Endothelial cell of umbilical vein (primary cell): Measurements from ENCODE around the gene FSD1. TPM values are rescaled to one million over a fixed set of nuclear protein-coding genes. Genes with fewer than 3 reads are reported as not detected.

Experiments used
- BruUV-seq: library from RNA; stranded (reverse); fragments of 400-500 nt; replicated peaks from 2 replicates; lab custom pipeline; 2021; lab: Mats Ljungman, UMichigan
- CTCF ChIA-PET: fragments of 300-600, 350-600 bp; sonication (Branson Sonifier 250); formaldehyde crosslinking; loops from one replicate; lab custom pipeline; 2021; ENCODE audit warnings: antibody characterized with exemption, inconsistent platforms; lab: Charles Lee
- POLR2A ChIA-PET: fragments of 300-600, 350-600 bp; sonication (Branson Sonifier 250); formaldehyde crosslinking; loops from one replicate; lab custom pipeline; 2021; ENCODE audit warnings: antibody characterized with exemption, inconsistent platforms; lab: Charles Lee
- DNase-seq: peaks from one replicate; pipeline ENCODE4 v3.0.0-alpha.2; 2011; ENCODE audit warnings: low read depth, low spot score
- FAIRE-seq: peaks from 2 replicates; lab custom pipeline; 2011; peaks lifted over from hg19 to GRCh38; lab: Jason Lieb, UNC
- H2AFZ ChIP-seq: 2 replicates; pipeline ENCODE4 v1.6.0; 2012; ENCODE audit warnings: low read depth, low read length, control low read depth, inconsistent platforms
- H3K27ac ChIP-seq: 2 replicates; pipeline ENCODE4 v1.5.1; 2011; ENCODE audit warnings: low read depth, mild to moderate bottlenecking, control low read depth, low read length, moderate library complexity; ENCODE audit not compliant: insufficient read depth
- H3K27me3 ChIP-seq, 2 experiments: 2 replicates each; pipeline versions ENCODE4 v1.6.0 to v1.6.1; 2011; ENCODE audit warnings: low read length in 2 of 2, mixed read lengths in 1 of 2; ENCODE audit not compliant: control insufficient read depth in 2 of 2, insufficient read depth in 2 of 2
- H3K36me3 ChIP-seq, 2 experiments: 2 replicates in 1 of 2; 3 replicates in 1 of 2; pipeline ENCODE4 v1.5.1; 2011; ENCODE audit warnings: low read length in 2 of 2, mild to moderate bottlenecking in 1 of 2, moderate library complexity in 1 of 2; ENCODE audit not compliant: control insufficient read depth in 2 of 2, insufficient read depth in 2 of 2; ENCODE audit errors: extremely low read depth in 1 of 2
- H3K4me1 ChIP-seq: 3 replicates; pipeline ENCODE4 v1.5.1; 2011; ENCODE audit warnings: mild to moderate bottlenecking, low read length; ENCODE audit not compliant: control insufficient read depth, insufficient read depth; ENCODE audit errors: extremely low read depth
- H3K4me2 ChIP-seq: 2 replicates; pipeline ENCODE4 v1.6.1; 2011; ENCODE audit warnings: low read length, control low read depth, mixed read lengths; ENCODE audit not compliant: insufficient read depth
- H3K4me3 ChIP-seq, 3 experiments: fragments of 200-600 bp in 1 of 3; sonication (generic), shearing (Covaris generic) in 1 of 3; replicated peaks in 1 of 3; 2 replicates each; pipeline ENCODE4 v1.5.1; 2011 to 2016; ENCODE audit warnings: control low read depth in 3 of 3, low read length in 3 of 3, mild to moderate bottlenecking in 2 of 3, inconsistent platforms in 1 of 3, low read depth in 1 of 3, moderate library complexity in 1 of 3; ENCODE audit not compliant: insufficient read depth in 1 of 3
- H3K79me2 ChIP-seq: 2 replicates; pipeline ENCODE4 v1.6.0; 2012; ENCODE audit warnings: low read length, inconsistent platforms; ENCODE audit not compliant: control insufficient read depth, insufficient read depth
- H3K9ac ChIP-seq: replicated peaks from 2 replicates; pipeline ENCODE3; 2011; ENCODE audit warnings: low read length, control low read depth; ENCODE audit not compliant: insufficient read depth; ENCODE audit errors: extremely low read depth
- H3K9me1 ChIP-seq: replicated peaks from 3 replicates; pipeline ENCODE4 v1.6.0; 2011; ENCODE audit warnings: mild to moderate bottlenecking, low read length; ENCODE audit not compliant: control insufficient read depth, insufficient read depth; ENCODE audit errors: extremely low read depth
- H3K9me3 ChIP-seq: replicated peaks from 2 replicates; pipeline ENCODE4 v1.5.1; 2012; ENCODE audit warnings: low read length, inconsistent platforms; ENCODE audit not compliant: control insufficient read depth, insufficient read depth
- H4K20me1 ChIP-seq: replicated peaks from 2 replicates; pipeline ENCODE3; 2011; ENCODE audit warnings: mild to moderate bottlenecking, low read length; ENCODE audit not compliant: control insufficient read depth, insufficient read depth; ENCODE audit errors: extremely low read depth
- CTCF ChIP-seq, 2 donors: IDR thresholded peaks; 1 replicate in 1 of 2; 2 replicates in 1 of 2; pipeline ENCODE4 v1.5.1; 2011; ENCODE audit warnings: low read length in 2 of 2, mild to moderate bottlenecking in 2 of 2, moderate library complexity in 2 of 2, control low read depth in 1 of 2, inconsistent platforms in 1 of 2, low read depth in 1 of 2; ENCODE audit not compliant: insufficient read depth in 1 of 2; ENCODE audit errors: extremely low read depth in 1 of 2
- EZH2 ChIP-seq: IDR thresholded peaks from 2 replicates; pipeline ENCODE4 v1.6.1; 2012; ENCODE audit warnings: borderline replicate concordance, low read depth, mild to moderate bottlenecking, moderate library complexity, low read length, inconsistent platforms; ENCODE audit not compliant: severe bottlenecking
- FOS ChIP-seq: IDR thresholded peaks from 2 replicates; pipeline ENCODE4 v1.6.1; 2011; ENCODE audit warnings: mild to moderate bottlenecking, low read length, moderate library complexity, borderline replicate concordance; ENCODE audit not compliant: insufficient read depth
- GATA2 ChIP-seq: IDR thresholded peaks from 2 replicates; pipeline ENCODE4 v1.7.0; 2011; ENCODE audit warnings: low read depth, mild to moderate bottlenecking, moderate library complexity, mixed read lengths, low read length; ENCODE audit not compliant: insufficient read length, insufficient read depth
- JUN ChIP-seq: IDR thresholded peaks from 2 replicates; pipeline ENCODE4 v1.6.1; 2011; ENCODE audit warnings: borderline replicate concordance, low read depth; ENCODE audit not compliant: insufficient read length, insufficient read depth
- MAX ChIP-seq: IDR thresholded peaks from 2 replicates; pipeline ENCODE4 v1.6.1; 2011; ENCODE audit not compliant: insufficient read depth, insufficient read length
- MYC ChIP-seq: IDR thresholded peaks from one replicate; pipeline ENCODE4 v1.6.1; 2011; ENCODE audit warnings: mild to moderate bottlenecking, low read depth, low read length
- POLR2A ChIP-seq: IDR thresholded peaks from 2 replicates; pipeline ENCODE4 v1.6.1; 2012; ENCODE audit warnings: low read depth, mild to moderate bottlenecking, control low read depth, low read length
- POLR2AphosphoS5 ChIP-seq: IDR thresholded peaks from 2 replicates; pipeline ENCODE4 v1.6.1; 2012; ENCODE audit warnings: low read depth, mild to moderate bottlenecking, control low read depth, low read length, moderate library complexity; ENCODE audit not compliant: insufficient read depth
- dilution Hi-C: fragments of 300-500 bp; cut with MboI; formaldehyde crosslinking; loops from one replicate; pipeline ENCODE4 v1.15.0; 2019; ENCODE audit warnings: low sequenced_read_pairs; ENCODE audit not compliant: extremely low pct_ligation_motif_present
- intact Hi-C: fragments of 100-400 bp; cut with micrococcal nuclease; formaldehyde crosslinking; loops from one replicate; pipeline ENCODE4 v1.10.0; 2022
- polyA plus RNA-seq, 4 experiments: library from polyadenylated mRNA; depleted of rRNA in 3 of 4; stranded (reverse) in 3 of 4; unstranded in 1 of 4; fragments of >200 nt; gene quantifications; 2 replicates each; pipeline versions ENCODE4 v1.2.1 to v1.2.3, GENCODE V29; 2011 to 2012; ENCODE audit warnings: missing spikeins in 1 of 4
- total RNA-seq: library from RNA; stranded (reverse); gene quantifications from 2 replicates; pipeline ENCODE4 v1.2.3, GENCODE V29; 2021

The FSD1 gene
- total and polyA plus RNA-seq, 2 donors (not counting 3 experiments of a cell fraction or from before 2014, with no cell fraction given) = 25.8 to 55.5 TPM

GRCh38 chr19:4363571-4364304 lies 59.3 kb downstream of the FSD1 start:
- CTCF ChIA-PET = interaction anchor here (1.0 to 2.6 kb wide), 2 partner anchors 11 to 36 kb away, joined by 4 to 12 read pairs; partner anchors contain the start of gene SH3GL1
- Histone ChIP-seq H4K20me1 (no peaks in the 10 kb centered on the region), H3K27me3 (no peaks in the 10 kb centered on the region), H3K79me2 (peaks cover 13% of the 10 kb centered on the region), H3K27ac (no peak overlapping the region), H2AFZ (no peak overlapping the region), H3K4me3 (no peak overlapping the region), H3K4me1 (peaks cover 5% of the 10 kb centered on the region), H3K36me3 (peaks cover 5 to 78% of the 10 kb centered on the region in 2 experiments), H3K4me2 (no peak overlapping the region), H3K9me3 (no peaks in the 10 kb centered on the region), H3K9ac (no peak overlapping the region), H3K9me1 (no peaks in the 10 kb centered on the region)
- dilution Hi-C loops (loop anchor here (10.0 kb wide), 1 partner anchor 51 kb away; no protein-coding TSS in a partner anchor), intact Hi-C loops (no loop called here)
- FAIRE-seq (no peak), DNase-seq (no peak)
- POLR2A ChIA-PET = no interaction called here
- TF ChIP-seq JUN = no peak
- TF ChIP-seq CTCF (IDR thresholded peaks at IDR 0.05; ENCODE audit: extremely low read depth in 1 of 2, insufficient read depth in 1 of 2, low read depth in 1 of 2, low read length in 2 of 2) = no peak
- TF ChIP-seq MYC = no peak
- no peak for TF ChIP-seq POLR2AphosphoS5
- no peak for TF ChIP-seq EZH2
- no peak for TF ChIP-seq FOS
- TF ChIP-seq GATA2 = no peak
- TF ChIP-seq POLR2A = no peak
- TF ChIP-seq MAX = no peak
- BruUV-seq = no TSS peak
